Erythroblast (primary cell): ENCODE measurements around the gene PHACTR3.

Experiments used
- GATA1 ChIP-seq: IDR thresholded peaks from 2 replicates; pipeline ENCODE4 v1.6.1; 2011; ENCODE audit warnings: low read depth, mild to moderate bottlenecking, control low read depth, low read length, moderate library complexity
- POLR2A ChIP-seq: IDR thresholded peaks from 2 replicates; pipeline ENCODE4 v1.6.1; 2011; ENCODE audit warnings: mild to moderate bottlenecking, low read length

DNA sequence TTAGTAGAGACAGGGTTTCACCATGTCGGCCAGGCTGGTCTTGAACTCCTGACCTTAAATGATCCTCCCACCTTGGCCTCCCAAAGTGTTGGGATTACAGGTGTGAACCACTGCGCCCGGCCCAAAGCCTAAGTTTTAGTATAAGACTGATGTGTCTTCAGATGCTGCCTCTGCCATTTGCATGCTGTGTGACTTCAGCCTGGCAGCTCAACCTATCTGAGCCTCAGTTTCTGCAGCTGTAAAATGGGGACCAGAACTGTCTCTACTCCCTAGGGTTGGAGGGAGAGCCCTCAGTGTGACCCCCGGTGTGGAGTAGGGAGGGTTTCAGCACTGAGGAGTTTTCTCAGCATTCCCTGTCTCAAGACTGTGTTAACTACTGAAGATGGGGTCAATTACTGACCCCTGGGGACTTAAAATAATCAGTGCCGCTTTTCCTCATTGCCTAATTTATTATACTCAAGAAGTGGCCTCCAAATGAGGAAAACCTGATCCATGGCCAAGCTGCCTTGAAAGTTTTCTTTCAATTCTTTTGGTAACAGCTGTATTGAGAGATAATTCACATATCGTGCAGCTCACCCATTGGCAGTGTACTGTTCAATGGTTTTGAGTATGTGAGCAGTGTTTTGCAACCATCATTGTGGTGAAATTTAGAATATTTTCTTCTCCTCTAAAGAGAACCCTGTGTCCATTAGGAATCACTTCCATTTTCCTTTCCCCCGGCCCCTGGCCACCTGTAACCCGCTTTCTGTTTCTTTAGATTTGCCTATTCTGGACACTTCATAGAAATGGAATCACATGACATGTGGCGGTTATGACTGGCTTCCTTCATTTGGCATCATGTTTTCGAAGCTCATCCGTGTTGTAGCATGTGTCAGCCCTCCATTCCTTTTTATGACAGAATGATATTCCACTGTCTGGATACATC lies 64.8 kb downstream of the PHACTR3 start:
- TF ChIP-seq POLR2A (no peak), GATA1 (no peak)
